IMR-90 (cell line): Measurements from ENCODE around the gene TEC. TPM values are rescaled to one million over a fixed set of nuclear protein-coding genes. Genes with fewer than 3 reads are reported as not detected.

Source experiments
- ATAC-seq: fragments of 200-7000 bp; cut with Tn5 transposase; 2 replicates; pipeline ENCODE4 v1.9.1; 2020; ENCODE audit warnings: low read depth, mild to moderate bottlenecking, moderate library complexity
- BruUV-seq: library from RNA; stranded (reverse); fragments of 400-500 nt; replicated peaks from 2 replicates; lab custom pipeline; 2021; lab: Mats Ljungman, UMichigan
- CTCF ChIA-PET: fragments of 300-600 bp; formaldehyde crosslinking; extraction: SDS; loops from one replicate; lab custom pipeline; 2021; ENCODE audit warnings: antibody characterized with exemption; lab: Yijun Ruan, JAX
- POLR2A ChIA-PET: fragments of 300-600 bp; sonication (Branson Sonifier 250); formaldehyde crosslinking; loops from one replicate; lab custom pipeline; 2022; ENCODE audit warnings: antibody characterized with exemption; ENCODE audit not compliant: unreplicated experiment; lab: Charles Lee
- DNase-seq: peaks from one replicate; pipeline ENCODE4 v3.0.0; 2013
- H2AFZ ChIP-seq: replicated peaks from 2 replicates; pipeline ENCODE3; 2013; ENCODE audit warnings: low read length, mild to moderate bottlenecking; ENCODE audit not compliant: poor library complexity
- H2AK5ac ChIP-seq: 2 replicates; pipeline ENCODE4 v1.6.1; 2013; ENCODE audit warnings: low read depth, low read length, inconsistent platforms
- H2AK9ac ChIP-seq: replicated peaks from 2 replicates; pipeline ENCODE3; 2013; ENCODE audit warnings: mild to moderate bottlenecking, low read depth, low read length, moderate library complexity; ENCODE audit not compliant: poor library complexity
- H2BK120ac ChIP-seq: 2 replicates; pipeline ENCODE4 v1.6.1; 2013; ENCODE audit warnings: low read depth, low read length, inconsistent platforms
- H2BK15ac ChIP-seq: 3 replicates; pipeline ENCODE4 v1.6.1; 2013; ENCODE audit warnings: low read depth, low read length, inconsistent platforms
- H2BK20ac ChIP-seq: 2 replicates; pipeline ENCODE4 v1.6.1; 2013; ENCODE audit warnings: low read depth, mild to moderate bottlenecking, inconsistent platforms, low read length, moderate library complexity
- H2BK5ac ChIP-seq: 2 replicates; pipeline ENCODE4 v1.6.1; 2013; ENCODE audit warnings: mild to moderate bottlenecking, low read depth, low read length, inconsistent platforms; ENCODE audit not compliant: poor library complexity, severe bottlenecking
- H3K14ac ChIP-seq: replicated peaks from 2 replicates; pipeline ENCODE4 v1.6.1; 2013; ENCODE audit warnings: low read depth, low read length, inconsistent platforms
- H3K18ac ChIP-seq: 2 replicates; pipeline ENCODE4 v1.6.1; 2013; ENCODE audit warnings: low read depth, low read length, control low read depth
- H3K23ac ChIP-seq: 2 replicates; pipeline ENCODE4 v1.6.1; 2013; ENCODE audit warnings: low read depth, low read length, inconsistent platforms
- H3K27ac ChIP-seq: 2 replicates; pipeline ENCODE4 v1.5.1; 2013; ENCODE audit warnings: mild to moderate bottlenecking, control low read depth, low read length; ENCODE audit not compliant: insufficient read depth
- H3K27me3 ChIP-seq: 2 replicates; pipeline ENCODE4 v1.6.1; 2013; ENCODE audit warnings: low read length; ENCODE audit not compliant: control insufficient read depth, insufficient read depth
- H3K36me3 ChIP-seq: 2 replicates; pipeline ENCODE4 v1.6.1; 2013; ENCODE audit warnings: low read length, mixed read lengths; ENCODE audit not compliant: control insufficient read depth, insufficient read depth
- H3K4ac ChIP-seq: 2 replicates; pipeline ENCODE4 v1.6.1; 2013; ENCODE audit warnings: low read depth, low read length, inconsistent platforms
- H3K4me1 ChIP-seq: 2 replicates; pipeline ENCODE4 v1.6.1; 2013; ENCODE audit warnings: low read length, mixed read lengths; ENCODE audit not compliant: control insufficient read depth, insufficient read depth
- H3K4me2 ChIP-seq: 2 replicates; pipeline ENCODE4 v1.6.1; 2013; ENCODE audit warnings: low read depth, mild to moderate bottlenecking, control low read depth, low read length, moderate library complexity
- H3K4me3 ChIP-seq: 2 replicates; pipeline ENCODE4 v1.5.1; 2013; ENCODE audit warnings: low read depth, mild to moderate bottlenecking, control low read depth, low read length, moderate library complexity; ENCODE audit not compliant: insufficient read depth
- H3K56ac ChIP-seq: 2 replicates; pipeline ENCODE4 v1.6.1; 2013; ENCODE audit warnings: low read length, inconsistent platforms; ENCODE audit not compliant: insufficient read depth; ENCODE audit errors: extremely low read depth
- H3K79me1 ChIP-seq, 2 experiments: 2 replicates each; pipeline ENCODE4 v1.6.1; 2013; ENCODE audit warnings: low read length in 2 of 2, inconsistent platforms in 1 of 2, low read depth in 1 of 2
- H3K9ac ChIP-seq: 2 replicates; pipeline ENCODE4 v1.6.1; 2013; ENCODE audit warnings: low read depth, low read length, control low read depth
- H3K9me1 ChIP-seq: 2 replicates; pipeline ENCODE4 v1.6.1; 2013; ENCODE audit warnings: low read length, inconsistent platforms; ENCODE audit not compliant: insufficient read depth
- H3K9me3 ChIP-seq: 2 replicates; pipeline ENCODE4 v1.6.1; 2013; ENCODE audit warnings: low read length; ENCODE audit not compliant: control insufficient read depth, insufficient read depth
- H4K20me1 ChIP-seq: 2 replicates; pipeline ENCODE4 v1.6.1; 2013; ENCODE audit warnings: low read length, inconsistent platforms; ENCODE audit not compliant: insufficient read depth
- H4K5ac ChIP-seq: 2 replicates; pipeline ENCODE4 v1.6.1; 2013; ENCODE audit warnings: mild to moderate bottlenecking, low read depth, low read length, control low read depth
- H4K8ac ChIP-seq, 2 experiments: 2 replicates each; pipeline ENCODE4 v1.6.1; 2013; ENCODE audit warnings: low read depth in 2 of 2, low read length in 2 of 2, control low read depth in 1 of 2, inconsistent platforms in 1 of 2
- H4K91ac ChIP-seq: 2 replicates; pipeline ENCODE4 v1.6.1; 2013; ENCODE audit warnings: low read depth, low read length, inconsistent platforms; ENCODE audit not compliant: insufficient read depth
- BHLHE40 ChIP-seq: fragments of 150-350 bp; IDR thresholded peaks from 2 replicates; pipeline ENCODE4 v1.6.1; 2016; ENCODE audit warnings: mild to moderate bottlenecking, low read depth, low read length
- CEBPB ChIP-seq: IDR thresholded peaks from 2 replicates; pipeline ENCODE4 v1.6.1; 2012; ENCODE audit warnings: low read depth, low read length, improper control_type of control experiment
- CHD1 ChIP-seq: IDR thresholded peaks from 2 replicates; pipeline ENCODE4 v1.6.1; 2012; ENCODE audit warnings: low read depth, low read length, improper control_type of control experiment
- CTCF ChIP-seq: conservative IDR thresholded peaks from 2 replicates; pipeline ENCODE4 v1.5.1; 2012; ENCODE audit warnings: mild to moderate bottlenecking, low read depth, low read length, improper control_type of control experiment
- ELK1 ChIP-seq: fragments of 150-350 bp; IDR thresholded peaks from 2 replicates; pipeline ENCODE4 v1.6.1; 2016; ENCODE audit warnings: low read depth, mild to moderate bottlenecking, low read length, moderate library complexity, borderline replicate concordance
- FOS ChIP-seq: fragments of 150-350 bp; IDR thresholded peaks from 2 replicates; pipeline ENCODE4 v1.6.1; 2016; ENCODE audit warnings: low read depth, low read length
- MAFK ChIP-seq: IDR thresholded peaks from 2 replicates; pipeline ENCODE4 v1.6.1; 2012; ENCODE audit warnings: low read depth, low read length, improper control_type of control experiment
- MAZ ChIP-seq: IDR thresholded peaks from 2 replicates; pipeline ENCODE4 v1.6.1; 2012; ENCODE audit warnings: low read depth, mild to moderate bottlenecking, low read length, improper control_type of control experiment, moderate library complexity, borderline replicate concordance
- MXI1 ChIP-seq: IDR thresholded peaks from 2 replicates; pipeline ENCODE4 v1.6.1; 2012; ENCODE audit warnings: low read depth, mild to moderate bottlenecking, low read length, moderate library complexity, borderline replicate concordance
- NFE2L2 ChIP-seq: fragments of 150-350 bp; IDR thresholded peaks from 2 replicates; pipeline ENCODE4 v1.6.1; 2016; ENCODE audit warnings: low read depth, mild to moderate bottlenecking, low read length
- POLR2A ChIP-seq: IDR thresholded peaks from 2 replicates; pipeline ENCODE4 v1.6.1; 2012; ENCODE audit warnings: mild to moderate bottlenecking, low read depth, low read length
- RAD21 ChIP-seq: IDR thresholded peaks from 2 replicates; pipeline ENCODE4 v1.6.1; 2012; ENCODE audit warnings: low read length, improper control_type of control experiment
- RCOR1 ChIP-seq: IDR thresholded peaks from 2 replicates; pipeline ENCODE4 v1.6.1; 2012; ENCODE audit warnings: mild to moderate bottlenecking, low read length, improper control_type of control experiment; ENCODE audit not compliant: insufficient replicate concordance
- RFX5 ChIP-seq: IDR thresholded peaks from 2 replicates; pipeline ENCODE4 v1.8.0; 2012; ENCODE audit warnings: low read depth, mild to moderate bottlenecking, low read length, moderate library complexity
- SMC3 ChIP-seq: fragments of 150-350 bp; IDR thresholded peaks from 2 replicates; pipeline ENCODE4 v1.6.1; 2016; ENCODE audit warnings: low read depth, mild to moderate bottlenecking, antibody characterized with exemption, low read length, moderate library complexity
- USF2 ChIP-seq: fragments of 150-350 bp; IDR thresholded peaks from 2 replicates; pipeline ENCODE4 v1.6.1; 2017; ENCODE audit warnings: mild to moderate bottlenecking, antibody characterized with exemption, low read length, low read depth
- WGBS, 2 experiments: methylation state at CpG; one replicate each; pipeline versions ENCODE4 v1.1.5 to v1.1.7; 2013; ENCODE audit warnings: missing lambda C conversion rate in 2 of 2; ENCODE audit not compliant: insufficient read length in 1 of 2; ENCODE audit errors: extremely low coverage in 2 of 2; 5-methylcytosine and 5-hydroxymethylcytosine counted together
- dilution Hi-C: fragments of 300-500 bp; cut with HindIII; formaldehyde crosslinking; loops from one replicate; pipeline ENCODE4 v1.14.3; 2018; ENCODE audit warnings: low sequenced_read_pairs; ENCODE audit not compliant: unreplicated experiment
- in situ Hi-C: fragments of 300-500 bp; cut with MboI; formaldehyde crosslinking; loops from 3 replicates; pipeline ENCODE4 v1.14.3; 2019; ENCODE audit warnings: low sequenced_read_pairs, inconsistent platforms, mixed read lengths
- intact Hi-C: fragments of 100-400 bp; cut with micrococcal nuclease; formaldehyde crosslinking; loops from 2 replicates; pipeline ENCODE4 v1.10.0; 2022
- polyA plus RNA-seq, 3 experiments: library from polyadenylated mRNA; depleted of rRNA; stranded (reverse); fragments of >200 nt; gene quantifications; 2 replicates each; pipeline ENCODE4 v1.2.3, GENCODE V29; 2012; ENCODE audit warnings: low replicate concordance in 1 of 3
- total RNA-seq: library from RNA; depleted of rRNA; stranded (reverse); fragments of >200 nt; gene quantifications from 2 replicates; pipeline ENCODE4 v1.2.3, GENCODE V29; 2012

TEC gene
- total and polyA plus RNA-seq, 2 of the 4 experiments (the other 2 are of a cell fraction) = 0.39 to 0.54 TPM

- dilution Hi-C loops = no loop called here
- ATAC-seq = no peak
- Histone ChIP-seq H4K20me1 (no peaks in the 10 kb centered on the region), H3K18ac (no peak overlapping the region), H3K9me1 (no peaks in the 10 kb centered on the region), H3K4ac (no peak overlapping the region), H3K9me3 (no peaks in the 10 kb centered on the region), H3K23ac (no peak overlapping the region), H2BK5ac (no peak overlapping the region), H2AFZ (no peak overlapping the region), H3K27me3 (no peaks in the 10 kb centered on the region), H3K4me1 (no peaks in the 10 kb centered on the region), H3K56ac (no peak overlapping the region), H3K27ac (no peak overlapping the region), H2BK120ac (no peak overlapping the region), H3K79me1 (no peaks in the 10 kb centered on the region), H4K91ac (no peak overlapping the region), H3K36me3 (no peaks in the 10 kb centered on the region), H4K5ac (no peak overlapping the region), H3K9ac (no peak overlapping the region), H2AK5ac (no peak overlapping the region), H3K14ac (no peak overlapping the region), H2BK20ac (no peak overlapping the region), H3K4me2 (no peak overlapping the region), H3K4me3 (no peak overlapping the region), H2AK9ac (no peak overlapping the region), H4K8ac (no peak overlapping the region), H2BK15ac (no peak overlapping the region)
- no peak for DNase-seq
- ChIA-PET CTCF (no interaction called here), POLR2A (no interaction called here)
- TF ChIP-seq BHLHE40 (no peak), MXI1 (no peak), ELK1 (no peak), CTCF (no peak), POLR2A (no peak), CHD1 (no peak), RAD21 (no peak), SMC3 (no peak), NFE2L2 (no peak), RFX5 (no peak), CEBPB (no peak), MAZ (no peak), MAFK (no peak), USF2 (no peak), RCOR1 (no peak), FOS (no peak)
- intact Hi-C loops = no loop called here
- in situ Hi-C loops = no loop called here
- 80% methylated on average over 1 of the region's 2 CpGs; no CpG with 5 or more reads in 1 of the 2 experiments for WGBS, 2 experiments
- no TSS peak for BruUV-seq
These were observed 81.8 kb downstream of the TEC start for GRCh38 chr4:48187813-48188212.
